Measurements from ENCODE around the gene GRIA4.
"Not testable (repeated sequence)": the region's sequence is repeated elsewhere in the genome, so short reads cannot be mapped to it uniquely, and the experiment has no call there.

Gene GRIA4

DNA sequence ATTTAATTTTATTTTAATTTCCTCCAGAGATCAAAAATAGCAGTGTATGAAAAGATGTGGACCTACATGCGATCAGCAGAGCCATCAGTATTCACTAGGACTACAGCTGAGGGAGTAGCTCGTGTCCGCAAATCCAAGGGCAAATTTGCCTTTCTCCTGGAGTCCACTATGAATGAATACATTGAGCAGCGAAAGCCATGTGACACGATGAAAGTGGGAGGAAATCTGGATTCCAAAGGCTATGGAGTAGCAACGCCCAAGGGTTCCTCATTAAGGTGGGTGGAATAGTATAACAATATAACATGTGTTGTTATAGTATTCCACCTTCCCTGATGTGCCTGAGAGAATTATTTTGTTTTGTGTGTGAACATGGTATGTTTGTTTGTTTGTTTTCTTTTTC lies 323.8 kb downstream of the GRIA4 start:
- no peak for DNase-seq

DNA sequence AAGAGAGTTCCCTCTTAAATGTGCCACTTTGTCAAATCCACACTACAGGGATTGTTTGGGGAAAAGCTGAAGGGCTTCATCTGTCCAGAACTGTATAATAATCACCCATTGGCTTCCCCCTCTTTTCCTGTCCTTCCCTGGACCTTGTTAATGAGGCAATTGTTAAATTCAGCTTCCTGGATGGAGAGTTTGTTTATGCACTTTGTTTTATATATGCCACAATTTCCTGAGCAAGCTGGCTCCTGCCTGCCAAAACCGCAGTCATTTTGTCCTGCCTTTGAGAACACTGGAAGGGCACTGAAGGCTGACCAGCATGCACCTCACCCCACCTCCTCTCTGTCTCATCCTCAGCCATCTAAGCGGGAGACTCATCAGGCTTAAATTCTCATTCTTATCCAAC lies 325.9 kb downstream of the GRIA4 start:
- DNase-seq, result no peak

DNA sequence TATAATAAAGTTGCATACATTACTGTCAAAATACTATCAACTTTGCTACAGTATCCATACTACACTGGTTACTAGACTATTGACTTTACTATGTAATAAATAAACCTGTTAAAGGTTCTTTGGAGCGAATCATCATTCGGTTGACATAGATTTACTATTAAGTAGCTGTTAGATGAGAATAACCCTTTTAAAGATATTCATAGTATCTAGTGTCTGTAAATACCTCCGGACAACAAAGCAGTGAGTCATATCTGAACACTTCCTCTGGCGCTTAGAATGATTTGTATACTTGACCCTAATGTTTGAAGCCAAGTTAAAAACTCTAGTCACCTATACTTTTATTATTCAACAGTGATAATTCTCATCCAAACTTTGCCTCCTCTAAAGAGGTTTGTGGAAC lies 327.5 kb downstream of the GRIA4 start:
- DNase-seq, result no peak

DNA sequence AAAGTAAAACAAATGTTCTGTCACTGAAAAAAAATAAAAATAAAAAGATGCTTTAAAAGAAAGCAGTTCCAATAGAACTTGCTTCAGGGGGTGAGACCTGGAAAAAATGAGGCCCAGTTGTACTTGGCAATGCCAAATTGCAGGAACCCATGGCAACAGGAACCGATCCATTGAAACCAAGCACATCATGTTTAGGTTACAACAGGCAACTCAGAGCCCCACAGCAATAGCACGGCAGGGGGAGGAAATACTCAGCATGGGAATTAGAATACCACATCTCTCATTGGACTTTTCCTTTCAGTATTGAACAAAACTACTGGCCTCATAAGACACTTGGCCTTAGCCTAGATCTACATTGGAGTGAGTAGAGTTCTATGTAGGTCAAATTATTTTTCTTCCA lies 327.9 kb downstream of the GRIA4 start:
- DNase-seq, result no peak

DNA sequence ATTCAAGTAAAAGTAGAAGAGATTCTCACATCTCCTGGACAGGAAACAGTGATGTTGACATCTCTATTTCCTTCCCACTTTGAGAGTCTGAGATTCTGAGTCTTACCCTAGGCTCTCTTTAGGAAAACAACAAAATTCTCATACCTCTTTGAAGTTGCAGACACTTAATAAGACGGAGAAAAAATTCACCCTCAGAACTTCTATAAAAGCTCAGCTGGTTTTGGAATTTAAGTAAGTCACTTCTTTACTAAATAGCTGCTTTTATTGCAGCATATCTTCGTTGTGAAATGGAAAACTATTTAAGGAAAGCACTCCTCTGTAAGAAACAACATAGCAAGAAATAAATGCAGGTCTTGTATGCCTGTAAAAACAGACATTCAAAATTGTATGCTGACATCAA lies 333.0 kb downstream of the GRIA4 start:
- no peak for DNase-seq

DNA sequence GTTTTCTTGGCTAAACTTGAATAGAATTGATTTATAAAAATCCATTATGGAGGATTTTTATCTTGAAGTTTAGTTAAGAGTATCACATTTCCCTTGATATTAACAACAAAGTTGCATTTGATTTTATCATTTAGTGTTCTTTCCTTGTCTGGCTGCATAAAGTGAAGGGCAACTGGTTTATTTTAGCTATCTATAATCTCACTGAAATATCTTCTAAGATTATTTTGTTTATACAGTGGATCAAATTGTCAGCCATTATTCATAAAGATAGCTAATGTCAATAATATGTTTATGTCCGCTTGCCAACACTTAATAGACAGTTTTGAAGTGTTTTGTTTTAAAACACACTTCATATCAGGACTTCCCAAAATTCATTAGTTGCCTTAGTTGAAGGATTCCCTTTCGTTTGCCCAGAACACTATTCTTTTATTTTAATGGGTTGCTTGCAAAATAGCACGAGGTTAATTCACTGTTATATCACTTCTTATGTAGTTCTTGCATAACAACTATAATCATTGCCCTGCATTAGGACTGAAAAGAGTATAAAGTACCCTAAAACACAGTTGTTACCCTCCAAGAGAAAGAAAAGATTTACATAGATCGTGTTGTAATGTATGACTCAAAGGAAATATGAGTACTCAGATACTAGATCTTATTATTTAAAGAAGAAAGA lies 339.2 kb downstream of the GRIA4 start:
- DNase-seq, result no peak

DNA sequence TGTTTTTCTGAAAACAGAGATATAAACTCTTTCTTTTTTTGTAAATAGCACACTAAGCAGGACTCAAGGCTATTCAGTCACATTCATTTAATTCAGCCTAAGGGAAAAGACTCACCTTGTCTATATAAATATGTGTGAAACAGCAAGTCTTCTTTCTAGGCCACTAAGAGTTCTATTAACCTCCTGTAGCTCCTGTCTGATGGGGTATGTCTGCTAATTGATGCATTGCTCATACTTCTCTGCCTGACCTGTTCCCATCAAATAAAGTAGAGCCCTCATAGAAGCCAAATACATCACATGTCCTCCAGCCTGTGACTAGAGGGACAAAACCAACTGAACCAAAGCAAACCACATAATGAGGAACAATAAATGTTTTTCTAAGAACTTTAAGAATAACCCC lies 344.0 kb downstream of the GRIA4 start:
- DNase-seq, result no peak

DNA sequence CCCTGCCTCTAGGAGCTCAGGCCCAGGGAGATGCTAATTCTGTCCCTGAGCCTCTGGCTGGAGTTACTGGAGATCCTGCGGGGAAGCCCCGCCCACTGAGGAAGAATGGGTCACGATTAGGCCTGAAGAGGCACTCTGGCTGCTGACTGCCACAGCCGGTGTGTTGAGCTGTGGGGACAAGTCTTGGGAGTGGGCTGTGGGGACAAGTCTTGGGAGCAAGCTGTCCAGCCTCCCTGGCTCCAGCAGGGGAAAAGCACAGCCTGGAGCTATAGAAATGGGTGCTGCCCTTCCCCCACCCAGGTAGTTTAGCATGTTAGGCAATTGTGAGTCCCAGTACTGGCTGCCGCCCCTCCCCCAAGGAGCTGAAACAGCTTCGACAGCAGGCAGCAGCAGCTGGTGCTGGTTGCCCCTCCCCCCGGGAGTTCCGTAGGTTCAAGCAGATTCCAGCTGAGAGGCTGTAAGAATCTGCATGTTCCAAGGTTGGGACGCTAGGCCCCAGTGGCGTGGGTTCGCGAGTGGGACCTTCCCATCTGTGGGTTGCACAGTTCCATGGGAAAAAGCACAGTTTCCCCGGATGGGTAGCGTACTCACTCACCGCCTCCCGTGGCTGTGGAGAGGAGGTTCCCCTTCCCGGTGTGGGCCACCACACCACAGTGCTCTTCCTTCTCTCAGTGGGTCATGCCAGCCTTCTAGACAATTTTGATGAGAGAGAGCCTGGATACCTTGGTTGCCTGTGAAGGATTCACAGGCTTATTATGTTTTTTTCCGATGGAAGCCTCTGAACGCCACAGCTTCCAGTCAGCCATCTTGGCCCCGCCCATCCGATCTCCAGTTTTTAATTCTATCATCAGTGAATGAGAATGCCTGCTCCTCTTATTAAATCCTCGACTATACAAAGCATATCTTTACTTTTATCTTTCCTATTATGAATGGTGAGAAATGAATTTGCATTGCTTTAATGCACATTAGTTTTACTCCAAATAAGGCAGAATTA lies 350.7 kb downstream of the GRIA4 start:
- DNase-seq, result no peak

DNA sequence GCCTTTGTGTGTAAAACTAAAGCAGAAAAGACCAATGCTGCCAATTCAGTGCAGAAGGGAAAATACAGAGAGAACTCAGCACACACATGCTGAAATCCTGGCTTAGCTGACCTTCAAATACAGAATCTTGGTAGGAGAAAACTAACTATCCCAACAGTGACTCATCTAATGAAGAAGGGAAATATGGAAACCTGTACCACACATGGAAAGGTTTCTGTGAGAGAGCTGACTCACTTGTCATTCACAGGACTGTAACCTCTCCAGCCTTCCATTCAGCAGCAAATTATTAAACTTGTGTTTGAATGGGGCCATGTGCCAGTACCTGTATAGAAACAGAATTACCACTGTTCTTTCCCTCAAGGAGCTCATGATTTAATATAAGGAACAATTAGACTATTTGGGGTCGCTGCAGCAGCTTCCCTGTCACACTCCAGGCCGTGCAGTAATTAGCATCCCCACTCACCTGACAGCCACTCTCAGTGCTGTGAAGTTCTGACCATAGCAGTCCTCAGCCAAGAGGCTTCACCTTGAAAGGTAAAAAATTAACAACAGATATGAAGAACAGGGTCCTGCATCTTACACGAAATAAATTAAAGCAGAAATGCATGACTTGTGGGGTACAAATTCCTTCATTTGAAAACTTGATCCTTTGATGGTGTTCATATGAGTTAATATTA lies 358.3 kb downstream of the GRIA4 start:
- DNase-seq, result no peak

DNA sequence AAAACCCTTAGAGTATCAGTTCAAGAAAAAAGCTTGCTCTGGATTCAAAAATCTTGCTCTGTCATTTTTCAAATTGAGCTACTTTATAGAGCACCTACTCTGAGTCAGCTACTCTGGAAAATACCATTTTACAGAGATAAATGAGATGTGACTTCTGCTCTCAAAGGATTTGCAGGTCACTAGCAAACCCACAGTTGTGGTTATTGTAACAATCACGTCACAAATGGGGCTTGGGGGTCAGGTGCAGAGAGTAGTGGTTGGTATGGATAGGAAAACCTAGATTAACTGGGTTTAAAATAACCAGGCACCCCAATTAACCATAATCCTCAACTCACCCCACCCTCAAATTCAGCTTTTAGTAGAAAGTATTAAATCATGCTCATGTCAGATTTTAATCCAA lies 359.9 kb downstream of the GRIA4 start:
- DNase-seq, result no peak

DNA sequence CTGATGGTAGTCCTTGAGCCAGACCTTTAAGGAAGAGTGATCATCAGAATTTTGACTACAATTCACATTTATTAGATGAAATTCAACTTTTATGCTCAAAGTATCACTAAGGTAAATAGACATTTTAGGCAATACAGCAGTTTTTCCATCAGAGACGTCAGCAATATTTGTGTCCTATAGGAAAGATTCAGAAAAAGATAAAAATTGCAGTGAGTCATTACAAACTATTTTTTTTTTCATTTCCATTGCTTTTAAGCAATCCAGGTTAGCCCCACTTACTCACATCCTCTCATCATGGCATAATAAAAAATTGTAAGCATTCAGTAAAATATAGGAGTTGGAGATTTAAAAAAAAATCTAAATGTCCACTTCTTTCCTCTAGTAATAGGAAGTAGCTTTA lies 365.3 kb downstream of the GRIA4 start:
- no peak for DNase-seq

DNA sequence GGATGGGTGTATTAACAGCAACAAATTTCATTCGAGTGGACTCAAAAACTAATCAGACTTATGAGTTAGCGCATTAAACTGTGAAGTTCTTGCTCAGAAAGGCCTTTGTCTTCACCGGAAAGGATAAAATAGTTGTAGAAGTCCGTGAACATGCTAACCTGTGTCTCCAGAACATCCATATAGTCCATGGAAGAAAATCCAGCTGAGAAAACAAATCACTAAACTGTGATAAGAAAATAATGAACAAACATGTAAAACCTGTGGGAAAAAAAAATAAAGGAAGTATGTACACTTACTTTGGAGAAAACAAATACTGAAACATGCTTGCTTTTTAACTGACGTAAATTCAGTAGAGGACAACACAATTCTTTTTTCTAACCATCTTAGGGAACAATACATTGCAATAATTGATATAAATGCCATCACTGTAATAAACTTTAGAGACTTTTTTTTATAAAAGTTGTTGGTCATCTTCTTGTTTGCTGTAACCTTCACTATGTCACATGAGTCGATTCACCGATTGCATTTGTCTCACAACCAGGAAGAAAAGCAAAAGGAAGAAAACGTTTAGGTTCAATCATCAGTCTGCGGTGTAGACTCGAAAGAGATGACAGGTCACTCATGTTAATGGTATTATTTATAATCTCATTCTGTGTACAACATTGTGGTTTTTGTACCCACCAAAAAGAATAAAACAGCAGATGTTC lies 370.3 kb downstream of the GRIA4 start:
- no peak for DNase-seq

DNA sequence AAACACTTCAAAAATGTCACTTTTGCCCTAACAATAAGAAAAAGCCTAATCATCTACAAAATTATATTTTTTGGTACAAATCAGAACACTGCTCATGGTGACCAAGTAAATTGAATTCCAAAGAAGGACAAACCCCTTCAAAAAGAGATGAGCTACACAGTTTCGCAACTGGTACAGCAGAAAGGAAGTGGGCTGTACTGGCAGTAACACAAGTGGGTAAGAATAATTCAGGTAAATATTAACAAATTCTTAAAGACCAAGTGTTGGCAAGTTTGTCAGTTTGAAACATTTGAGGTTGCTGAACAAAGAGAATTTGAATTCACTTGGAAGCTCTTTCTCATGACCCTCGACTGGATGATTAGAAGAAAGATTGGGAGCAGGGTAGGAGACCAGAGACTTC lies 376.7 kb downstream of the GRIA4 start:
- no peak for DNase-seq

DNA sequence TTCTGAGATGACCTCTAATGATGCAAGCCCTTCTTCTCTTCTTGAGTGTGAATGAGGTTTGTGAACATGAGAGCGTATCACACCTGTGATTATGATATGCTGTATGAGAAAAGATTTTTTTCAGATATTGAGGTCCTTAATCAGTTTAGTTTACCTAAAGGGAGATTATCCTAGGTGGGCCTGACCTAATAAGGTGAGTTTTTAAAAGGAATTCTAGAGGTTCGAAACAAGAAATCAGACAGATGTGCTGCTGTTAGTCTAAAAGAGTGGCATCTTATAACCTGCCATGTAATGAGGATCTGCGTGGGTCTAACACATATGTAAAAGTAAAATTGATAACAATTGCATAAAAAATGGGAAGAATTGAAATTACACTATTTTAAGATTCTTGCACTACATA lies 378.3 kb downstream of the GRIA4 start:
- DNase-seq, result no peak

DNA sequence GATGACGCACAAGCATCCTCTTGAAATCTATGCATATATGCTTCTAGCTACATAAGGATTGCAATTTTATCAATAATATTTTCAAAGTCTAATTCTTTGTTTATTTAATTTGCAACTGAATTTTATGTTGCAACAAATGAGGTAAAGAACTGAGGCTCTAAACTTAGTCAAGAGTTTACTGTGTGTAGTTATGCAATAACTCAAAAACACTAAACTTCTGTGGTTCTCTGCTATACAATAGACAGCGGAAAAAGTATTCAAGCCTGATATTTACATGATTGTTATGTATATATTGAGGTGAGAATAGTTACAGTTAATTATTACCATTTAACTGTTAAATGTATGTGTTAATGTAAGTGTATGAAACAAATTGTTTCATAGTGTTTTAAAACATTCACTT lies 379.3 kb downstream of the GRIA4 start:
- DNase-seq, result peak; percentile 3

DNA sequence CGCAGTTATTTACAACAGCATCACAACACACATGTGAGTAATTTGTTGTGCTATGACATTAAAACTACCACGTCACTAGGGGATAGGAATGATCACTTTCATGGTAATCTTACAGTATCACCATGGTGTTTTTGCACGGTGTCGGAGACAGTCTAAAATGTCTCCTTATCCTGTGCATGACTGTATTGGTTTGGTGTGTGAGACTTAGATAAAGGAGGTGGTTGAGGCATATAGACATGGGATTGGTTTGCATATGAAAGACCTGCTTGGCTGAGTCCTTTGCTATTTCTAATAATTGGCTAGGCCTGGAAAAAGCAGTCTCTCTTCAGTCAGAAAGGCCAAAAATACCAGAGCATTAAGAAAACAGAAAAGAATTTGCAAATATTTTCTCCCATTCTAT lies 382.0 kb downstream of the GRIA4 start:
- no peak for DNase-seq

DNA sequence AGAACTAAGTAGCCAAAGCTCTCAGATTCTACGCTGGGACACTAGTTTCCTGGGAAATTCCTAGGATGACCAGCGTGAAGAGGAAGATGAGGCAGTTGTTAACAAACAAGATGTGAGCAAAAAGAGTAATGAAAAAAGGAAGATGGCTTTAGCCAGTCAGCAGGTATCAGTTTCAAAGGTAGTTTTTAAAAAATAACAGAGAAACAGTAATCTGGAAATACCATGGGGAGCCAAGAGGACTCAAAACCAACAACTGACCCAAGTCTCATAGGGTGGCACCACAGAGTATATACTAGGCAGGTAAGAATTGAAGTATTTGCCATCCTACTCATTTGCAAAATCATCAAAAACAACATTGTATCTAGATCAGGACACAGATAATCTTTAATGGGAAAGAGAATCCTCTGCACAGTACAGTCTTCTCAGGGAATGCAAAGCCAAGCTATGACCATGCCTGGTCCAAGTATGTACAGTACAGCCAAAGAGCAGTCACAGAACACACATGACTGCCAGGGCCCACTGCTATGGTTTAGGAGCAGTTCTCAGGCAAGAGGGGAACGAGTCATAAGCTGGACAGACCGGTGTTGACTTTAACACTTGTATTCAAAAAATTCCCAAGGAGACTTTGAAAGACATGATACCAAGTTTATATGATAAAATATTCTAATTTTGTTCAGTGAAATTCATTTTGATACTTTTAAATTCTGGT lies 391.6 kb downstream of the GRIA4 start:
- DNase-seq, result no peak

DNA sequence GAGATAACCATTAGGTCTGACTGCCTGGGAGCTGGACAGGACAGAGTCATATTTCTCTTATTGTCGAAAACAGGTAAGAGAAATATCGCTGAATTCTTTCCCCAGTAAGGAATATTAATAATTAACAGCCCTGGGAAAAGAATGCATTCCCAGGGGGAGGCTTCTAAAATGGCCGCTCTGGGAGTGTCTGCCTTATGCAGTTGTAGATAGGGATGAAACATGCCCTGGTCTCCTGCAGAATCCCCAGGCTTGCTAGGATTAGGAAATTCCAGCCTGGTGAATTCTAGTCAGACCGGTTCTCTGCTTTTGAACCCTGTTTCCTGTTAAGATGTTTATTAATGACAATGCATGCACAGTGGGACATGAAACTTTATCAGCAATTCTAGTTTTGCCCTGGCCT lies 393.2 kb downstream of the GRIA4 start:
- DNase-seq, result not testable (repeated sequence)

DNA sequence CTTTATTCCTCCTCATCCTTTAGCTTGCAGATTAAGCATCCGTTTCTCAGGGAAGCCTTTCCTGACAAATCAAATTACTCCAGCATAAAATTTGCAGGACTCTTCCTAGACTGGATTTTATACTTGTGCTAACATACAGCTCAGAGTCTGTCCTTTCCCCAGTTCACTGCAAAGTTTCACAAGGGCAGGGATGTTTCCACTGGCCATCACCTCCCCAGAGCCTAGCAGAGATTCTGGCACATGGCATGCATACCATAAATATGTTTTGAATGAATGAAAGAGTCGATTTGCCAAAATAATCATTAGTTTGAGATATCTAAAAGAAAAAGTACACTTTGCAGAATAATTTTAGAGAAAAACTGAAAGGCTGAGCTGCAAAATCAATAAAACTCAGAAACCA lies 401.6 kb downstream of the GRIA4 start:
- no peak for DNase-seq

DNA sequence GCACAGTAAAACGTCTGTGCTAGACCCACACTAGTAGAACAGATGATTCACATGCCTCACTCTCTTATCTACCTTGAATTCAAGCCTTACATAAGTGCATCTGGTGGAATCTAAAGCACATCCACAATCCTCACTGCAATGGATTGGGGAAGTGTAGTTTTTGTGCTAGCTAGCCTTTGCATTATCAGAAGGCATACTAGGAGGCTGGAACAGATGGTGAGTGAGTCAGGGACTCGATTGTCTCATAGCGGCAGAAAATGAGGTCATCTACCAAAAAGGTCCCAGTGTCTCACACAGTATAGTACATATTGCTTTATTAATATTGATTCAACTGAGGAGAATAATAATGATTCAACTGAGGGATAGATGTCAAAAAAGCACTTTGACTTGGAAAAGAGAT lies 402.9 kb downstream of the GRIA4 start:
- no peak for DNase-seq

DNA sequence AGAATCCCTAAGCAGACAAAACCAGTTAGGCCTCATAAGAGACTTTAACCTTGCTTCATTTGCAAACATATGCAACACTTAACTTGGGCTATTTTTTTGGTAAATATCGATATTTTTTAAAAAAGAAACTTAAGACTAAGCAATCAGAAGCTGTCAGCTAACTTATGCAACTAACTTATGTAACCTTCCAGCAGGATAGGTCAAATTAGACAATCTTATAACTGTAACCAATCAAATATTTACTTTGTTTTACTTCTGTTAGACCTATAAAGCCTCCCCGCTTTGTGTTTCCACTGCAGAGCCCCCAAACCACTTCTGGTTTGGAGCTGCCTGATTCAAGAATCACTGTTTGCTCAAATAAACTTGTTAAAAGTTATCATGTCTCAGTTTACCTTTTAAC lies 404.2 kb downstream of the GRIA4 start:
- no peak for DNase-seq

DNA sequence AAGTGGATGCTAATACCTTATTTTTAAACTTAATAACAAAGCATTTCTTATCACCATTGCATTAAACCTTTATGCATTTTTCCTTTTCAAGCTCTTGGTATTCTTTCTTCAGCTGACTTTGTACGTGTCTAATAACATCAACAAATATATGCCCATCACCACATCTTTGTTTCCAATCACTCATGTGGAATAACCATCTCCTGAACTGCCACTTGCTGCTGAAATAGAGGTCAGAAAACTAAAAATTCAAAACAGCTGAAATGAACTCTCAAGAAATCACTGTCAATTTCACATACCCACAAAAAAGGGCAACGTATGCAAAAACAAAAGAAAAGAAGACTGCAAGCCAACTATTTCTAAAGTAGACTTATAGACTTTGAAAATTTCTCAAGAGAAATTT lies 404.7 kb downstream of the GRIA4 start:
- no peak for DNase-seq

DNA sequence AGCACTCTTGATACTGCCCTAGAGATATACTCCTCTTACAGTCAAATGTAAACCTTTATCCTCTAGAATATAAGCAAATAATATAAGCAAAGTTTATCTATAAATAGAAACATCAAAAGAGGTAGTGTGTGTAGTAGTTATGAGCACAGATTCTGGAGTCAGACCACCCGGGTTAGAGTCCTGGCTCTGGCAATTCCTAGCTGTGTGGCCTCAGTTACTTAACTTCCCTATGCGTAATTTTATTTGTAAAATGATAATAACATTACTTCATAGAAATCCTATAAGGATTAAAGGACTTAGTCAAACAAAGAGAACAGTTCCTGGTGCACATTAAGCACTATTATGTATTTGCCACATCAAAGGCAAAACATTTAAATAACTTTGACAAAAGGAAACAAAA lies 405.2 kb downstream of the GRIA4 start:
- DNase-seq, result no peak
